K562 (cell line): ENCODE measurements around the gene CASKIN1. TPM values are rescaled to one million over a fixed set of nuclear protein-coding genes. Genes with fewer than 3 reads are reported as not detected.
A peak's percentile ranks its signal among the peaks of the same experiment; 100 is the strongest.

ENCODE experiments used
- ETV1 ChIP-seq: fragments of 450-650 bp; conservative IDR thresholded peaks from 2 replicates; pipeline ENCODE4 v1.6.1; 2016; ENCODE audit warnings: missing genetic modification characterization, control low read depth, low read depth, missing compliant biosample characterization
- HMG20A ChIP-seq: fragments of 450-650 bp; formaldehyde crosslinking; conservative IDR thresholded peaks from 2 replicates; pipeline ENCODE4 v1.4.0; 2020; ENCODE audit warnings: mild to moderate bottlenecking, mixed read lengths
- KDM2B ChIP-seq: fragments of 250-450 bp; sonication (Bioruptor Pico); IDR thresholded peaks from 2 replicates; pipeline ENCODE4 v1.8.0; 2021; ENCODE audit warnings: mild to moderate bottlenecking, moderate library complexity
- PHTF2 ChIP-seq: fragments of 250-450 bp; sonication (Bioruptor Pico); IDR thresholded peaks from 2 replicates; pipeline ENCODE4 v1.5.0; 2021; ENCODE audit warnings: mild to moderate bottlenecking
- RBFOX2 ChIP-seq: fragments of 200-400 bp; formaldehyde crosslinking; IDR thresholded peaks from 2 replicates; pipeline ENCODE4 v1.6.1; 2017; ENCODE audit warnings: low read depth, mild to moderate bottlenecking, low read length, moderate library complexity
- RBM14 ChIP-seq: fragments of 200-400 bp; formaldehyde crosslinking; IDR thresholded peaks from 2 replicates; pipeline ENCODE4 v1.6.1; 2018; ENCODE audit warnings: low read depth, mild to moderate bottlenecking, low read length, moderate library complexity, borderline replicate concordance; ENCODE audit not compliant: insufficient read depth
- SMC3 ChIP-seq: conservative IDR thresholded peaks from 2 replicates; pipeline ENCODE4 v1.6.1; 2011; ENCODE audit warnings: low read depth, low read length, improper control_type of control experiment; ENCODE audit not compliant: insufficient read depth
- ZBTB11 ChIP-seq, 3 experiments: fragments of 200-800 bp in 1 of 3; fragments of 250-450 bp in 1 of 3; fragments of 450-650 bp in 1 of 3; sonication (Bioruptor Pico) in 1 of 3; sonication (Bioruptor generic) in 1 of 3; formaldehyde crosslinking in 1 of 3; IDR thresholded peaks; 2 replicates each; pipeline versions ENCODE4 v1.6.1 to v1.8.0; 2016 to 2022; ENCODE audit warnings: mild to moderate bottlenecking in 2 of 3, missing genetic modification characterization in 2 of 3, missing compliant biosample characterization in 1 of 3, moderate library complexity in 1 of 3
- ZHX1 ChIP-seq: fragments of 150-350 bp; conservative IDR thresholded peaks from 2 replicates; pipeline ENCODE4 v1.6.1; 2014; ENCODE audit warnings: low read length
- polyA plus RNA-seq, 8 experiments: library from polyadenylated mRNA; depleted of rRNA in 4 of 8; stranded (reverse) in 5 of 8; unstranded in 3 of 8; fragments of >200 nt; fragmentation: Nextera tagmentation in 2 of 8; fragmentation: Illumina TruSeq in 1 of 8; extraction: Ambion mirVana in 2 of 8; extraction: Trizol in 1 of 8; gene quantifications; 2 replicates each; pipeline versions ENCODE4 v1.2.1 to v1.2.3, GENCODE V29; 2011 to 2014; ENCODE audit warnings: inconsistent platforms in 1 of 8, missing spikeins in 1 of 8
- total RNA-seq, 7 experiments: library from RNA; depleted of rRNA in 6 of 7; stranded (reverse); fragments of >200 nt in 6 of 7; fragmentation: Illumina TruSeq in 2 of 7; extraction: Trizol in 2 of 7; gene quantifications; 2 replicates each; pipeline versions ENCODE4 v1.2.1 to v1.2.3, GENCODE V29; 2011 to 2021; ENCODE audit warnings: low replicate concordance in 1 of 7

The CASKIN1 gene
- total and polyA plus RNA-seq, 9 of the 15 experiments (the other 6 are each of a cell fraction or from before 2014, with no cell fraction given) = 0.15 to 4.5 (median 1.5) TPM; not detected in 2

- TF ChIP-seq ZHX1 (no peak), RBM14 (no peak), PHTF2 (0 out of 2 replicates have a peak, but pooled peaks have one; percentile 70), SMC3 (no peak), ETV1 (no peak), ZBTB11 (CRISPR knock-in tag; IDR thresholded peaks at IDR 0.05) (peak in 1 of 3 experiments; percentile 17; a peak in 1 of 6 replicates), RBFOX2 (peak; percentile 10), KDM2B (CRISPR knock-in tag) (no peak), HMG20A (CRISPR knock-in tag) (no peak)
- TF ChIP-seq, all 486 proteins: peak for 44
Measured at GRCh38 chr16:2205967-2206313, 9.5 kb upstream of the CASKIN1 start (continued).
